ENCODE data around the gene RPL38. TPM values are rescaled to one million over a fixed set of nuclear protein-coding genes. Genes with fewer than 3 reads are reported as not detected.

Gene RPL38
- total RNA-seq, 6 experiments from 2014 or later, result 660 to 867 (median 812) TPM

DNA sequence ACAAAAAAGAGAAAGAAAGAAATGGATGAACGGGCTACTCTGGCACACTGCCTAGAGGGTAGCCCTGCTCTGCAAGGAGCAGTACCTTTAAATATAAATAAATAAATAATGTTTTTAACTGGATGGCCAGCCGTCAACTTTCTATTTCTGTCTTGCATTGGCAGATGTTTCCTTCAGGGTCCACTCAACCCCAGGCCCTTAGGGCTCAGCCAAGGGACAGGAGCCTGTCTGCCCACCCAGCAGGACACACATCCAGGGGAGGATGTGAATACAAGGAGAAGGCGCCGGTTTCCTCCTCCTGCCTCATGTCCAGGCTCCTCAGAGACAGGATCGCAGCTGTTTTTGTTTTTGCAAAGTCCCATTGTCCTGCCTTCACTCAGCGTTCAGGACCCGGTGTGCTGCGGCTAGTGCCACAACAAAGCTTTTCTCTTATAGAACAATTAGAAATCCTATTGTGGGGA, 32.5 kb downstream of the RPL38 start:
- no peaks in the 10 kb centered on the region for H3K4me1 Mint-ChIP-seq (ENCODE audit: low read depth)
- TF ChIP-seq, protein P1, sequence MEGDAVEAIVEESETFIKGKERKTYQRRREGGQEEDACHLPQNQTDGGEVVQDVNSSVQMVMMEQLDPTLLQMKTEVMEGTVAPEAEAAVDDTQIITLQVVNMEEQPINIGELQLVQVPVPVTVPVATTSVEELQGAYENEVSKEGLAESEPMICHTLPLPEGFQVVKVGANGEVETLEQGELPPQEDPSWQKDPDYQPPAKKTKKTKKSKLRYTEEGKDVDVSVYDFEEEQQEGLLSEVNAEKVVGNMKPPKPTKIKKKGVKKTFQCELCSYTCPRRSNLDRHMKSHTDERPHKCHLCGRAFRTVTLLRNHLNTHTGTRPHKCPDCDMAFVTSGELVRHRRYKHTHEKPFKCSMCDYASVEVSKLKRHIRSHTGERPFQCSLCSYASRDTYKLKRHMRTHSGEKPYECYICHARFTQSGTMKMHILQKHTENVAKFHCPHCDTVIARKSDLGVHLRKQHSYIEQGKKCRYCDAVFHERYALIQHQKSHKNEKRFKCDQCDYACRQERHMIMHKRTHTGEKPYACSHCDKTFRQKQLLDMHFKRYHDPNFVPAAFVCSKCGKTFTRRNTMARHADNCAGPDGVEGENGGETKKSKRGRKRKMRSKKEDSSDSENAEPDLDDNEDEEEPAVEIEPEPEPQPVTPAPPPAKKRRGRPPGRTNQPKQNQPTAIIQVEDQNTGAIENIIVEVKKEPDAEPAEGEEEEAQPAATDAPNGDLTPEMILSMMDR (IDR thresholded peaks at IDR 0.05), result no peak
- peaks cover 7% of the 10 kb centered on the region for H3K27me3 Mint-ChIP-seq (ENCODE audit: insufficient read depth)
- H3K27ac Mint-ChIP-seq, result no peak overlapping the region
- no peak overlapping the region for H3K4me3 Mint-ChIP-seq
- H3K9me3 Mint-ChIP-seq, result peaks cover 1% of the 10 kb centered on the region; the same call in 1 of the 2 replicates
- no peak for DNase-seq
- no peaks in the 10 kb centered on the region for H3K36me3 Mint-ChIP-seq (ENCODE audit: low read depth)

DNA sequence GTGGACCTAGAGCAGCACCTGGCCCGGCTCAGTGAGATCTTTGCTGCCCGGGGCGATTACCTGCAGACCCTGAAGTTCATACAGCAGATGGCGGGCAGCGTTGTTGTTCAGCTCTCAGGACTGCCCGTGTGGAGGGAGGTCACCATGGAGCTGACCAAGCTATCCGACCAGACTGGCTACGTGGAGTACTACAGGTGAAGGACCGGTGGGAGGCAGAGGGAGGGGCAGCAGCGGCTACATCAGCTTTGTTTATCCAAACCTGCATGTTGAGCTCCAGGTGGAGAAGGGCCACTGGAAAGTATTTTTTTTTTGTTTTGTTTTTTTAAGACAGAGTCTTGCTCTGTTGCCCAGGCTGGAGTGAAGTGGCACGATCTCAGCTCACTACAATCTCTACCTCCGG, 33.8 kb downstream of the RPL38 start:
- DNase-seq, result no peak
- peaks cover 3% of the 10 kb centered on the region for H3K27me3 Mint-ChIP-seq (ENCODE audit: insufficient read depth)
- no peaks in the 10 kb centered on the region for H3K36me3 Mint-ChIP-seq (ENCODE audit: low read depth)
- TF ChIP-seq, protein P1 (IDR thresholded peaks at IDR 0.05), result no peak
- no peaks in the 10 kb centered on the region for H3K4me1 Mint-ChIP-seq (ENCODE audit: low read depth)
- peaks cover 4% of the 10 kb centered on the region; the same call in 1 of the 2 replicates for H3K9me3 Mint-ChIP-seq
- H3K27ac Mint-ChIP-seq, result no peak overlapping the region
- H3K4me3 Mint-ChIP-seq, result no peak overlapping the region

DNA sequence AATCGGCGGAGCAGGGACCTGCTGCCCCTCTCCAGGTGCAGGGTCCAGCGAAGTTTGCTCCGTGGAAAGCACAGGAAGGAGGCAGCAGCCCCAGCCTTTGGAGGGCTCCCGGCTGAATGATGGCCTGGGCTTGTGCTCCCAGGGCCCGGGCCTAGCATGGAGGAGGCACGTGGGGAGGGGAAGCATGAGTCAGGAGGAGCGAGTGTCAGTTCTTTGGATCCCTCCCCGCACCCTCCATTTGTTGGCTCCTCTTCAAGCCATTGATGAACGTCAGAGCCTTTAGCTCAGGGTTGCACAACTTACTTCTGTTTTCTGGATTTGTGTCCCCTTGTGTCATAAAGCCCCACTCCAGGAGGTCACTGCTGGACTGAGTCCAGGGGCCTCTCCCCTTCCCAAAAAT, 35.7 kb downstream of the RPL38 start:
- TF ChIP-seq, protein P1 (IDR thresholded peaks at IDR 0.05), result no peak
- DNase-seq, result no peak
- Mint-ChIP-seq H3K9me3 (peaks cover 4% of the 10 kb centered on the region; the same call in 1 of the 2 replicates), H3K36me3 (ENCODE audit: low read depth) (no peaks in the 10 kb centered on the region), H3K27ac (no peak overlapping the region), H3K4me3 (no peak overlapping the region), H3K27me3 (ENCODE audit: insufficient read depth) (peaks cover 3% of the 10 kb centered on the region), H3K4me1 (ENCODE audit: low read depth) (no peaks in the 10 kb centered on the region)

DNA sequence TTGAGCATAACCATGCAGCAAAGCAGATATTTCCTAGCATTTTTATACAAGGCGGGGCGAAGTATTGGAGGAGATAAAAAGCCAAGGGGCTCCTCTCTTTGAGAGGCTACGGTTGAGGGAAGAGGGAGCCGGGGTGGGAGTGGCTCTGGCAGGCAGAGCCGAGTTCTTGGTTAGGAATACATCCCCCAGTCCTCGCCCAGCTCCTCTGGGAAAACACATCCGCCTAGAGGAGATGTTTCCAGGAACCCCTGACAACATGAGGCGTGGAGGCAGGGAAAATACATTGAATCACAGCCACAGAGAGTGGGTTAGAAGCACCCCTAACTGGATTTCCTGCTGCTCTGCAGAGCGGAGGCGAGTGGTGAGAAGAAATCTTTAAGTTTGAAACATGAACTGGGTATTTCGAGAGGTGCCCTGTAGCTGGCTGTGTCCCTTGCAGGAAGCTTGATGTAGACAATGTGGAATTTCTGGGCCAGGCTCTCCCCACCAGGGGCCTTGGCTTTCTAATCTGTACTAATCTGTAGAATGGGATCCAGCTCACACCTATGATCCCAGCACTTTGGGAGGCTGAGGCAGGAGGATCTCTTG, 37.2 kb downstream of the RPL38 start:
- TF ChIP-seq, protein P1 (IDR thresholded peaks at IDR 0.05), result no peak
- H3K27ac Mint-ChIP-seq, result no peak overlapping the region
- no peaks in the 10 kb centered on the region for H3K36me3 Mint-ChIP-seq (ENCODE audit: low read depth)
- H3K27me3 Mint-ChIP-seq (ENCODE audit: insufficient read depth), result peaks cover 2% of the 10 kb centered on the region; the same call in 1 of the 2 replicates
- no peak overlapping the region for H3K4me3 Mint-ChIP-seq
- H3K9me3 Mint-ChIP-seq, result peaks cover 9% of the 10 kb centered on the region; the same call in 1 of the 2 replicates
- no peaks in the 10 kb centered on the region for H3K4me1 Mint-ChIP-seq (ENCODE audit: low read depth)
- DNase-seq, result no peak

DNA sequence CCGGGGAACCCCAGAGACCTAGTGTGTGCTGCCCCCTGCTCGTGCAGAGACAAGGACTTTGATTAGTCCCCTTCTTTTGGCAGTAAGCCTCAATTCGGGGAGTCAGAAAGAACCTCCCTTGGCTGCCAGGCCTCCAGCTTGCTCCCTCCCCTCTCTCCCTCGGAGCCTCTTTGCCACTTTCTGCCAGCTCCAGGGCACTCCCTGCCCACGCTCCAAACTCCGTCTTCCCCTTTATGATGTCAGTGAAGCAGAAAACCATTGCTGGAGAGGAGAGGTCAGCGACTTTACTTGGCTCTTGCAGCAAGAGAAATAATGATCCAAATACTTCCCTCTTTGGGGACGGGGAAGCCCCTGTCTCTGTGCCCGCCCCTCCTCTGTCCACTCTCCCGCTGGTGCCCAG, 38.0 kb downstream of the RPL38 start:
- peaks cover 2% of the 10 kb centered on the region; the same call in 1 of the 2 replicates for H3K27me3 Mint-ChIP-seq (ENCODE audit: insufficient read depth)
- H3K36me3 Mint-ChIP-seq (ENCODE audit: low read depth), result peaks cover 5% of the 10 kb centered on the region; the same call in 1 of the 2 replicates
- H3K4me1 Mint-ChIP-seq (ENCODE audit: low read depth), result no peaks in the 10 kb centered on the region
- DNase-seq, result no peak
- H3K27ac Mint-ChIP-seq, result no peak overlapping the region
- H3K9me3 Mint-ChIP-seq, result peaks cover 16% of the 10 kb centered on the region
- no peak overlapping the region for H3K4me3 Mint-ChIP-seq
- TF ChIP-seq, protein P1 (IDR thresholded peaks at IDR 0.05), result no peak
